NCI-H2196 treated with DMSO at 0.1 percent for 48 hours (cell line): ENCODE measurements around the gene EIF4ENIF1.
"Not testable (repeated sequence)": the region's sequence is repeated elsewhere in the genome, so short reads cannot be mapped to it uniquely, and the experiment has no call there.

Source experiments
- DNase-seq: peaks from one replicate; lab custom pipeline; 2025; ENCODE audit not compliant: unreplicated experiment; lab: John Stamatoyannopoulos, UW

The EIF4ENIF1 gene

GRCh38 chr22:31446208-31446607, 43.4 kb downstream of the EIF4ENIF1 start:
- DNase-seq = no peak

DNA sequence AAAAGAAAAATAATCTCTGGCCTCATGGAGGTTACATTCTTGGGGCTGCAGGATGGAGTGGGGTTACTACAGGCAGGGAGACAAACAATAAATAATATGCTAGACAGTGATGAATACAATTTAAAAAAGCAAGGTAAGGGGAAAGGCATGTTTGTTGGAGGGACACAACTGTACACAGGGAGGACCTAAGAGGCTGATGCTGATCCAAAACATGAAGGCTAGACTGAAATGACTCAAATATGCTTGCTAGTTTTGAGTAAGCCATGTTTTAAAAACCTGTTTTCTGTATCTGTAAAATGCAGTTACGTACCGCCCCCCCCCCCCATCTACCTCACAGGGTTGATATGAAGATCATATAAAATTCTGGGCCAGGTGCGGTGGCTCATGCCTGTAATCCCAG, 44.0 kb downstream of the EIF4ENIF1 start:
- no peak for DNase-seq

DNA sequence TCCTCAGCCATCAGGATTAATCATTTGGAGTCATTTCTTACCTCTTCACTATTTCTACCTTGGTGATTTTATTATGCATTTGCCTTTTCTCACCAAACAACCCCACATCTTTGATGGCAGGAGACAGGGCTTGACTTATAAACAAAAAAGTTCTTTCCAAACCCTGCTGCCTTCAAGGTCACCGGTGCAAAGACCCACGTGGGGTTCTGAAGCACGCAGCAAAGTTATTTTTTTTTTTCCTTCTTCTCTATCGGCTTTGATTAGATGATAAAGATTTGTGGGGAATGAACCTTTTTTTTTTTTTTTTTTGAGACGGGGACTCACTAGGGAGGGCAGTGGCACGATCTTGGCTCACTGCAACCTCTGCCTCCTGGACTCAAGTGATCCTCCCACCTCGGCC, 46.1 kb downstream of the EIF4ENIF1 start:
- DNase-seq = no peak

- no peak for DNase-seq
Measured at GRCh38 chr22:31442768-31443489, 46.7 kb downstream of the EIF4ENIF1 start.

- DNase-seq = no peak
Measured at GRCh38 chr22:31441652-31442051, 48.0 kb downstream of the EIF4ENIF1 start.

GRCh38 chr22:31440681-31441080, 49.0 kb downstream of the EIF4ENIF1 start:
- DNase-seq = no peak

GRCh38 chr22:31439808-31440207, 49.8 kb downstream of the EIF4ENIF1 start:
- DNase-seq = no peak

- no peak for DNase-seq
Measured at GRCh38 chr22:31436132-31436531, 53.5 kb downstream of the EIF4ENIF1 start.

DNA sequence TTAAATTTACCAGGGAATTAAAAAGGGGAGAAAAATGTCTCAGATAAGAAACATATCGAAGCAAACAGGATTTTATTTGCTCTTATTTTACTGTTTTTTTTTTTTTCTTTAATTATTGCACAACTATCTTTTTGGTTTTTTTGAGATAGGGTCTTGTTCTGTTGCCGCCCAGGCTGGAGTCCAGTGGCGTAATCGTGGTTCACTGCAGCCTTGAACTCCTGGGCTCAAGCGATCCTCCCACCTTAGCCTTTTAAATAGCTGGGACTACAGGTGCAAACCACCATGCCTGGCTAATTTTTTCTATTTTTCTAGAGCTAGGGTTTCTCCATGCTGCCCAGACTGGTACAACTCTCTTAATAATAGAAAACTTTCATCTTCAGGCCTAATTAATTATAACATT, 57.7 kb downstream of the EIF4ENIF1 start:
- no peak for DNase-seq

DNA sequence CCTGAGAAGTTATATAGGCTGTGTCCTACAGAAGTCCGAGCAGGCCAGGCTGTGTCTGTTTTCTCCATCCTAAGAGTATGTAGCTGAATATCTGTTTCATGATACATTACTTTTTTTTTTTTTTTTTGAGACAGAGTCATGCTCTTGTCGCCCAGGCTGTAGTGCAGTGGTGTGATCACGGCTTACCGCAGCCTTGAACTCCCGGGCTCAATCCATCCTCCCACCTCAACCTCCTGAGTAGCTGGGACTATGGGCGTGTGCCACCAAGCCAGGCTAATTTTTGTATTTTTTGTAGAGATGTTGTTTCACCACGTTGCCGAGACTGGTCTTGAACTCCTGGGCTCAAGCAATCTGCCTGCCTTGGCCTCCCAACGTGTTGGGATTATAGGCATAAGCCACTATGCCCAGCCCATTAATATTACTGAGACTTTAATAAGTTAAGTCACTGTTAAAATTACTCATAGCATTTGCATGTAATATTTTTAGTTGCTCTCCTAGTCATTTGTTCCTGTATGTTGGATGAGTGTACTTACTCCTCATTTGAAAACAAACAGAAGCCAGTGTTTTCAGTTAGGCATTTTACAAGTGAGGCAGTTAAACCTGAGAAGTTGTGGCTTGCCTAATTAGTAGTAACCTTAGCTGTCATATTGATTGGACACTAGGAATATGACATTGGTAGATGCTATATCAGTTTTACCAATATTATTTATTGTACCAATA, 64.2 kb downstream of the EIF4ENIF1 start:
- DNase-seq = no peak

- not testable (repeated sequence) for DNase-seq
Measured at GRCh38 chr22:31402350-31402749, 87.3 kb downstream of the EIF4ENIF1 start.

GRCh38 chr22:31400023-31400397, 89.6 kb downstream of the EIF4ENIF1 start:
- no peak for DNase-seq

DNA sequence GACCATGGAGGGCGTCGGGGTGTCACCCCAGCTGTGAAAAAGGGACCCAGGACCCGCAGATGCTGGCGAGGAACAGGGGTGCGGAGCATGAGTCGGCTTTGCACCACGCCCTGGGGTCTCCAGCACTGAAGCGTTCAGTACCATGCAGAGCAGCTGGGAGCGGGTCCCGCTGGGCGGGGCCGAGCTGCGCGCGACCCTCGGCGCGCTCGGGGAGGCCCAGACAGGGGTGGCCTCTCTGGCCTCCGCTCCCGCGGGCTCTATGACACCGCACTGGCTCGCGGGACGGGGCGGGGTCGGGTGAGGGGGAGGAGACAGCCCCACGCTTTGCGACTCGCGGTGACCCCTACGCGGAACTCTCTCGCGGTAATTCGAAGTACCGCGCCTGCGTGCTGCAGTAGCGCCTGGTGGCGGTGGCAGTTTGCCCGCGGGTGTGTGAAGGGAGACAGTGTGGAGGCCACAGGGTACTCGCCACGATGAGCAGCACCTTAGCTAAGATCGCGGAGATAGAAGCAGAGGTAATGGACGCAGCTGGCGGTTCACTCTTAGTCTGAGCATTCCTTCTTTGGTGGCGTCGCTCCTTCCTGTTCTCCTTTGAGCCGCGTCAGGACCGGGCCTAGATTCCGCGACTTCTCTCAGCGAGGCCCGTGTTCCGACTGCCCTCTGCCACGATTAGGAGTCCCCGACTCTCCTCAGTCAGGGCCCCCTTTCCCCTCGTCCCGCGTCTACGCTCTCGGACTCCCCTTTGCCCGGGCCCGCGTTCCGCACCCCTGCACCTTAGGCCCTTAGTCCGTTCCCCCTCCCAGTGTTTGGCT, 90.2 kb downstream of the EIF4ENIF1 start, which contains the start of gene DRG1:
Gene DRG1 (plus strand): TSS at position 394 of the 812 bp plus-strand sequence. CDS start 80 bp downstream, at position 474.
- DNase-seq = peak; percentile 70

GRCh38 chr22:31398231-31398630, 91.4 kb downstream of the EIF4ENIF1 start:
- DNase-seq = no peak

- no peak for DNase-seq
Measured at GRCh38 chr22:31394326-31394725, 95.3 kb downstream of the EIF4ENIF1 start.

DNA sequence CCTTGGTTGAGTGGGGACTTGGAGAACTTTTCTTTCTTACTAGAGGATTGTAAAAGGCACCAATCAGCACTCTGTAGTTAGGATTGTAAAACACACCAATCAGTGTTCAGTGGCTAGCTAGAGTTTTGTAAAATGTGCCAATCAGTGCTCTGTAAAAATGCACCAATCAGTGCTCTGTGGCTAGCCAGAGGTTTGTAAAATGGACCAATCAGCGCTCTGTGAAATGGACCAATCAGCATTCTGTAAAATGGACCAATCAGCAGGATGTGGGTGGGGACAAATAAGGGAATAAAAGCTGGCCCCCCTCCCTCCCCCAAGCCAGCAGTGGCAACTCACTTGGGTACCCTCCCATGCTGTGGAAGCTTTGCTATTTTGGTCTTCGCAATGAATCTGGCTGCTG, 95.7 kb downstream of the EIF4ENIF1 start:
- no peak for DNase-seq
